Measurements from ENCODE around the gene ZNF2.

DNA sequence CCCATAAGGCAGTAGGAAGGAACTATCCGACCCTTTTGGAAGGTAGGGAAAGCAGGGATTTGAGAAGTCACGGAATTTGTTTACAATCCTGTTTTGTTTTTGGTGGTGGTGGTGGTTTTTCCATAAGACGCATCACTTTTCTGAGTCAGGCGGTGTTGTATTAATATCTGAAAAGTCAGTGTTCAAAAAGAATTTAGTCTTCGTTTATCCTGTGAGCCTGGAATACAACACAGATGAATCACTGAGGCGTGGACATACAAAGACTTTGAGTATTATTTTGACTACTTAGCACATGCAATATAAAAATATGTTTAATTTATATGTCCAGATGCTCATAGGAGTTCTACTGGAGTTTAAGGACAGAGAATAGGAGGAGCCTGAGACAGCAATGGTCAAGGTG lies 42.5 kb downstream of the ZNF2 start:
- TF ChIP-seq, protein P1, sequence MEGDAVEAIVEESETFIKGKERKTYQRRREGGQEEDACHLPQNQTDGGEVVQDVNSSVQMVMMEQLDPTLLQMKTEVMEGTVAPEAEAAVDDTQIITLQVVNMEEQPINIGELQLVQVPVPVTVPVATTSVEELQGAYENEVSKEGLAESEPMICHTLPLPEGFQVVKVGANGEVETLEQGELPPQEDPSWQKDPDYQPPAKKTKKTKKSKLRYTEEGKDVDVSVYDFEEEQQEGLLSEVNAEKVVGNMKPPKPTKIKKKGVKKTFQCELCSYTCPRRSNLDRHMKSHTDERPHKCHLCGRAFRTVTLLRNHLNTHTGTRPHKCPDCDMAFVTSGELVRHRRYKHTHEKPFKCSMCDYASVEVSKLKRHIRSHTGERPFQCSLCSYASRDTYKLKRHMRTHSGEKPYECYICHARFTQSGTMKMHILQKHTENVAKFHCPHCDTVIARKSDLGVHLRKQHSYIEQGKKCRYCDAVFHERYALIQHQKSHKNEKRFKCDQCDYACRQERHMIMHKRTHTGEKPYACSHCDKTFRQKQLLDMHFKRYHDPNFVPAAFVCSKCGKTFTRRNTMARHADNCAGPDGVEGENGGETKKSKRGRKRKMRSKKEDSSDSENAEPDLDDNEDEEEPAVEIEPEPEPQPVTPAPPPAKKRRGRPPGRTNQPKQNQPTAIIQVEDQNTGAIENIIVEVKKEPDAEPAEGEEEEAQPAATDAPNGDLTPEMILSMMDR (IDR thresholded peaks at IDR 0.05), result no peak
- TF ChIP-seq POLR2A (IDR thresholded peaks at IDR 0.05), result no peak

Measured in body of pancreas (tissue), 4 donors.